Smooth muscle cell (in vitro differentiated cells): ENCODE data around the gene TBCD. TPM values are rescaled to one million over a fixed set of nuclear protein-coding genes. Genes with fewer than 3 reads are reported as not detected.
"Not testable (repeated sequence)": the region's sequence is repeated elsewhere in the genome, so short reads cannot be mapped to it uniquely, and the experiment has no call there.

Experiments
- DNase-seq: peaks from one replicate; lab custom pipeline; 2025; ENCODE audit not compliant: unreplicated experiment; lab: John Stamatoyannopoulos, UW
- H2AFZ ChIP-seq: fragments of 200-600 bp; sonication (generic); 2 replicates; pipeline ENCODE4 v1.6.0; 2016; ENCODE audit warnings: antibody characterized with exemption, low read depth, mild to moderate bottlenecking
- H3F3A ChIP-seq: fragments of 200-600 bp; sonication (generic); 2 replicates; pipeline ENCODE4 v1.6.0; 2017; ENCODE audit warnings: antibody characterized with exemption, low read depth
- H3K27ac ChIP-seq: fragments of 200-600 bp; sonication (generic); 2 replicates; pipeline ENCODE4 v1.5.1; 2016; ENCODE audit warnings: low read depth, mild to moderate bottlenecking
- H3K27me3 ChIP-seq: fragments of 200-600 bp; sonication (generic); 2 replicates; pipeline ENCODE4 v1.6.1; 2016; ENCODE audit warnings: low read depth, mild to moderate bottlenecking
- H3K36me3 ChIP-seq: fragments of 200-600 bp; sonication (generic); 2 replicates; pipeline ENCODE4 v1.5.1; 2016; ENCODE audit warnings: low read depth
- H3K4me1 ChIP-seq: fragments of 200-600 bp; sonication (generic); 2 replicates; pipeline ENCODE4 v1.5.1; 2016; ENCODE audit warnings: low read depth
- H3K4me2 ChIP-seq: fragments of 200-600 bp; sonication (generic); 2 replicates; pipeline ENCODE4 v1.6.0; 2016; ENCODE audit warnings: mild to moderate bottlenecking
- H3K4me3 ChIP-seq: fragments of 200-600 bp; sonication (generic); 2 replicates; pipeline ENCODE4 v1.5.1; 2016; ENCODE audit warnings: mild to moderate bottlenecking
- H3K79me2 ChIP-seq: fragments of 200-600 bp; sonication (generic); 2 replicates; pipeline ENCODE4 v1.6.0; 2016; ENCODE audit warnings: low read depth, mild to moderate bottlenecking
- H3K9ac ChIP-seq: fragments of 200-600 bp; sonication (generic); 2 replicates; pipeline ENCODE4 v1.6.0; 2016; ENCODE audit warnings: low read depth
- H3K9me3 ChIP-seq: fragments of 200-600 bp; sonication (generic); replicated peaks from 2 replicates; pipeline ENCODE4 v1.5.1; 2016; ENCODE audit warnings: low read depth
- H4K20me1 ChIP-seq: fragments of 200-600 bp; sonication (generic); 2 replicates; pipeline ENCODE4 v1.6.0; 2016; ENCODE audit warnings: low read depth
- CTCF ChIP-seq: fragments of 200-600 bp; sonication (generic); IDR thresholded peaks from 2 replicates; pipeline ENCODE4 v1.5.1; 2017; ENCODE audit warnings: borderline replicate concordance, mild to moderate bottlenecking, antibody characterized with exemption; ENCODE audit not compliant: insufficient read depth, poor library complexity, severe bottlenecking
- WGBS: methylation state at CpG from one replicate; pipeline ENCODE4 v1.1.7; 2016; ENCODE audit warnings: low lambda C conversion rate; 5-methylcytosine and 5-hydroxymethylcytosine counted together
- polyA plus RNA-seq: library from polyadenylated mRNA; unstranded; fragments of >200 nt; fragmentation: Nextera tagmentation; extraction: Ambion mirVana; gene quantifications from 2 replicates; pipeline ENCODE4 v1.2.1, GENCODE V29; 2016
- total RNA-seq: library from RNA; depleted of rRNA; stranded (reverse); fragments of >200 nt; gene quantifications from 2 replicates; pipeline ENCODE4 v1.2.3, GENCODE V29; 2014

Gene TBCD
- total and polyA plus RNA-seq, 2 experiments from 2014 or later: 29.1 to 38.8 TPM

- H3K4me2 ChIP-seq: no peak overlapping the region
- H3K36me3 ChIP-seq: no peaks in the 10 kb centered on the region
- no peaks in the 10 kb centered on the region for H3F3A ChIP-seq
- no peaks in the 10 kb centered on the region for H3K79me2 ChIP-seq
- TF ChIP-seq CTCF: no peak
- peaks cover 4% of the 10 kb centered on the region for H4K20me1 ChIP-seq
- no peak overlapping the region for H3K27ac ChIP-seq
- no peak overlapping the region for H2AFZ ChIP-seq
- no peaks in the 10 kb centered on the region for H3K27me3 ChIP-seq
- no peak for DNase-seq
- H3K9me3 ChIP-seq: no peaks in the 10 kb centered on the region
- no peak overlapping the region for H3K9ac ChIP-seq
- no peak overlapping the region for H3K4me3 ChIP-seq
- no peaks in the 10 kb centered on the region for H3K4me1 ChIP-seq
- WGBS: 94% methylated on average over 13 of the region's 13 CpGs
Observed at GRCh38 chr17:82776454-82776853, 24.6 kb downstream of the TBCD start.

- not testable (repeated sequence) for H3K4me3 ChIP-seq, H3K27me3 ChIP-seq, H3K4me2 ChIP-seq, H3F3A ChIP-seq, H2AFZ ChIP-seq, H4K20me1 ChIP-seq, H3K9me3 ChIP-seq, H3K27ac ChIP-seq, H3K4me1 ChIP-seq, H3K36me3 ChIP-seq, H3K9ac ChIP-seq, H3K79me2 ChIP-seq, DNase-seq
- WGBS: 59% methylated on average over 17 of the region's 21 CpGs
- TF ChIP-seq CTCF: peak; percentile 34
Observed at GRCh38 chr17:82777778-82778375, 26.0 kb downstream of the TBCD start.

- Histone ChIP-seq H3K27me3 (no peaks in the 10 kb centered on the region), H3K27ac (no peak overlapping the region), H3K4me1 (no peaks in the 10 kb centered on the region), H2AFZ (no peak overlapping the region), H3F3A (no peaks in the 10 kb centered on the region), H3K9ac (no peak overlapping the region), H3K36me3 (no peaks in the 10 kb centered on the region), H3K4me3 (no peak overlapping the region), H3K4me2 (no peak overlapping the region), H3K79me2 (no peaks in the 10 kb centered on the region), H4K20me1 (peaks cover 4% of the 10 kb centered on the region), H3K9me3 (no peaks in the 10 kb centered on the region)
- TF ChIP-seq CTCF: no peak
- DNase-seq: no peak
- WGBS: 98% methylated on average over 16 of the region's 23 CpGs
Observed at GRCh38 chr17:82779541-82779940, 27.7 kb downstream of the TBCD start.

- no peak overlapping the region for H3K27ac ChIP-seq
- no peak overlapping the region for H2AFZ ChIP-seq
Observed at GRCh38 chr17:82780195-82780594, 28.3 kb downstream of the TBCD start.

More at GRCh38 chr17:82780195-82780594, 28.3 kb downstream of the TBCD start:
- Histone ChIP-seq H3K4me1 (no peaks in the 10 kb centered on the region), H3K27me3 (no peaks in the 10 kb centered on the region), H3F3A (no peaks in the 10 kb centered on the region), H3K79me2 (no peaks in the 10 kb centered on the region), H3K36me3 (no peaks in the 10 kb centered on the region), H3K9me3 (no peaks in the 10 kb centered on the region), H3K4me2 (no peak overlapping the region), H3K9ac (no peak overlapping the region), H3K4me3 (no peak overlapping the region), H4K20me1 (peaks cover 3% of the 10 kb centered on the region)
- TF ChIP-seq CTCF: no peak
- DNase-seq: no peak
- 82% methylated on average over 12 of the region's 12 CpGs for WGBS
